Loucy (cell line): ENCODE results near the gene ENPEP.

ENCODE experiments used
- EZH2phosphoT487 ChIP-seq: fragments of 200-600 bp; IDR thresholded peaks from 2 replicates; pipeline ENCODE4 v1.6.1; 2018; ENCODE audit warnings: antibody characterized with exemption, mild to moderate bottlenecking, moderate library complexity, borderline replicate concordance
- TF ChIP-seq, protein P1 (sequence below): fragments of 200-600 bp; sonication (generic); conservative IDR thresholded peaks from 2 replicates; pipeline ENCODE4 v1.5.1; 2014; ENCODE audit warnings: mild to moderate bottlenecking, antibody characterized with exemption, low read length

DNA sequence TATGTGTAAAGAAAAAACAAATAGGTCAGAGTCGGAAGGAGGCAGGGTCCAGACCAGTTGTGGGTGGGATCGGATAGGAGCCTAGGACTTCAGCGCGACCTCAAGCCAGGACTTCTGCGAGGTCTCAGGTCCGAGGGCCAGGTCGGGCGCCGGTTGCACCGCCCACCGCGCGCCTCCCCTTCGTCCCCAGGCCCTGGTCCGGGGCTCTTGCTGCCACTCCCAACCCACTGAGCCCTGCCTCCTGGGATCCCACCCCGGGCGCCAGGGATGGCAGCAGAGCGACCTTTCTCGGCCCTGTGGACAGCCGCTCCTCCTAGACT, 134.6 kb downstream of the ENPEP start:
- TF ChIP-seq, protein P1, sequence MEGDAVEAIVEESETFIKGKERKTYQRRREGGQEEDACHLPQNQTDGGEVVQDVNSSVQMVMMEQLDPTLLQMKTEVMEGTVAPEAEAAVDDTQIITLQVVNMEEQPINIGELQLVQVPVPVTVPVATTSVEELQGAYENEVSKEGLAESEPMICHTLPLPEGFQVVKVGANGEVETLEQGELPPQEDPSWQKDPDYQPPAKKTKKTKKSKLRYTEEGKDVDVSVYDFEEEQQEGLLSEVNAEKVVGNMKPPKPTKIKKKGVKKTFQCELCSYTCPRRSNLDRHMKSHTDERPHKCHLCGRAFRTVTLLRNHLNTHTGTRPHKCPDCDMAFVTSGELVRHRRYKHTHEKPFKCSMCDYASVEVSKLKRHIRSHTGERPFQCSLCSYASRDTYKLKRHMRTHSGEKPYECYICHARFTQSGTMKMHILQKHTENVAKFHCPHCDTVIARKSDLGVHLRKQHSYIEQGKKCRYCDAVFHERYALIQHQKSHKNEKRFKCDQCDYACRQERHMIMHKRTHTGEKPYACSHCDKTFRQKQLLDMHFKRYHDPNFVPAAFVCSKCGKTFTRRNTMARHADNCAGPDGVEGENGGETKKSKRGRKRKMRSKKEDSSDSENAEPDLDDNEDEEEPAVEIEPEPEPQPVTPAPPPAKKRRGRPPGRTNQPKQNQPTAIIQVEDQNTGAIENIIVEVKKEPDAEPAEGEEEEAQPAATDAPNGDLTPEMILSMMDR, result no peak
- no peak for TF ChIP-seq EZH2phosphoT487
